Dermis blood vessel endothelial cell (primary cell): ENCODE results near the gene EEF1A2. TPM values are rescaled to one million over a fixed set of nuclear protein-coding genes. Genes with fewer than 3 reads are reported as not detected.

ENCODE experiments used
- DNase-seq: peaks from one replicate; pipeline ENCODE4 v3.0.0; 2010
- total RNA-seq: library from RNA; depleted of rRNA; stranded (reverse); fragments of >200 nt; gene quantifications from 2 replicates; pipeline ENCODE4 v1.2.3, GENCODE V29; 2014

Gene EEF1A2
- total RNA-seq, 1 donor from 2014 or later: 5.3 TPM

GRCh38 chr20:63466861-63467260 is 32.0 kb downstream of the EEF1A2 start:
- DNase-seq: no peak

DNA sequence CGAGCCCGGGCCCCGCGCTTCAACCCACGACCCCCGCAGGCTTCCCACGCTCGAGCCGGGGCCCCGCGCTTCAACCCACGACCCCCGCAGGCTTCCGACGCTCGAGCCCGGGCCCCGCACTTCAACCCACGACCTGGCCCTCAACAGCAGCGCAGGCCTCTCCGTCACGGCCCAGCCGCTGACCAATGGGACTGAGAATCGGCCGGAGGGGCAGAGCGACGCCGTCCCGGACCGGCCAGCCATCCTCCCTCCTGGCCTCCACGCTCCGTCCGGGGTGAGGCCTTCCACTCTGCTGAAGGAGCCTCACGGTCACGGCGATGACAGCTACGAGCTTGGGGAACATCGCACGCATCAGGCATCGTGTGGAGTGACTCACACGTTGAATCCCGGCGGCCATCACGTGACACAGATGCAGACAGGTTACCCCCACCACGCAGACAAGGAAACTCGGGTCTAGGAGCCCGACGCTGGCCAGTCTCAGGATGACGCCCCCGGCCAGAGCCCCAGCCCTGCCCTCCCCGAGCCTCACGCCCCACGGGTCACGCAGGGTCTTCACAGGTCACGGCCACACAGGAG is 32.5 kb downstream of the EEF1A2 start:
- DNase-seq: no peak

GRCh38 chr20:63465380-63466249 is 33.3 kb downstream of the EEF1A2 start:
- DNase-seq: no peak

GRCh38 chr20:63464289-63464635 is 34.6 kb downstream of the EEF1A2 start:
- no peak for DNase-seq

- DNase-seq: no peak
Measured at GRCh38 chr20:63463400-63464288, 35.2 kb downstream of the EEF1A2 start.

DNA sequence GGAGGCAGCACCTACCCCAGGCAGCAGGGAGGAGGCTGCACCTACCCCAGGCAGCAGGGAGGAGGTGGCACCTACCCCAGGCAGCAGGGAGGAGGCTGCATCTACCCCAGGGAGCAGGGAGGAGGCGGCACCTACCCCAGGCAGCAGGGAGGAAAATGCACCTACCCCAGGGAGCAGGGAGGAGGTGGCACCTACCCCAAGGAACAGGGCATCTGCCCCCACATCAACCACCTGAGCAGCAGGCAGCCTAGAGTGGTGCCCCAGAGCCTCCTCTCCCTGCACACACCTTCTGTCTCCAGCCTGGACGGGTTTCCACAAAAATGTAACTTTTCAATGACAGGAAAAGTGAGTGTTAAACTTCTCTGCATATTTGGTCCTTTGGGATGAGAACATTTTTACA is 36.6 kb downstream of the EEF1A2 start:
- no peak for DNase-seq

- DNase-seq: peak; percentile 19
Measured at GRCh38 chr20:63461104-63461763, 37.6 kb downstream of the EEF1A2 start.

DNA sequence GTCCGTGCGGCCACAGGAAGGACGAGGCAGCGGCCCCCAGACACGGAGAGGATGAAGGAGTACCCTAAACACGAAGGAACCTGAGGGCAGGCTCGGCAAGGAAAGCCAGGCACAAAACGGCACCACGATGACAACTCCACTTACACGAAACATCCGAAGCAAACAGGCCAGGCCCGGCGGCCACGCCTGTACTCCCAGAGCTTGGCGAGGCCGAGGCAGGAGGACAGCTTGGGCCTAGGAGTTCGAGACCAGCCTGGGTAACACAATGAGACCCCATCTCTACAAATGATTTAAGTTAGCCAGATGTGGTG is 39.9 kb downstream of the EEF1A2 start:
- no peak for DNase-seq

- no peak for DNase-seq
Measured at GRCh38 chr20:63458170-63459069, 40.5 kb downstream of the EEF1A2 start.

GRCh38 chr20:63457737-63458136 is 41.1 kb downstream of the EEF1A2 start:
- no peak for DNase-seq

DNA sequence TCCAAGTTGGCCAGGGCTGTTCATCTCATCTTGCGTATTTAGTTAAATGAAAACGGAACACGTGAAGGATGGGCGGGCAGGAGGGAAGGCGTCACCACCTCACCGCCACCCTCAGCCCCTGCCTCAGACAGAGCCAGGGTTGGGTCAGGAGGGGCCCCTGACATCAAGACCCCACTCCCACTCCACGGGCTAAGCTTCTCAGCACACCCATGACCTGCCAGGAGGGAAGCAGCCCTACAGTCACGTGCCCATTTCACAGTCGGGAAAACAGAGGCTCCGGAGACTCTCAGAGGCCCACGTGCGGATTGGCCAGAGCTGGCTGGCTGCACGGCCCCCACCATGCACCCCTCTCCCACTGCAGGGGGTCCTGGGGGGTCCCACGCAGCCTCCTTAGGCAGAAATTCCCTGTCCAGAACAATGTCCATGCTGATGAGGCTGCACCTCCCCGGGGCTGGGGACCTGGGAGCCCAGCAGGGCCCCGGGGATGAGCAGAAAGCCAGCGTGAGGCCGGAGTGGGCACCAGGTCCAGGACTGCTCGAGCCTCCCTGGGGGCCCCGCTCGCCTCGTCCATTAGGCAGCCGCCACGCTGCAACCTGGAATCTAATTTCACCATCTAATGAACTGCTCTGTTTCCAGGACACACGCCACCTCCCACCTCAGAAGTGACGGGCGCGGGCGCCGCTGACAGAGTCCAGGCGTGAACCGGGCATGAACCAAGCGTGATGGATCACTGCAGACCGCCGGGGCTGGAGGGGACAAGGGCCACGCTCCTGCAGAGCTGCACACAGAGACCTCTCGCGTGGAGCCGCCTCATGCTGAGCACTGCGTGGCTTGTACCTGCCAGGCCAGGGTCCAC is 42.2 kb downstream of the EEF1A2 start:
- DNase-seq: no peak

- no peak for DNase-seq
Measured at GRCh38 chr20:63455568-63455859, 43.4 kb downstream of the EEF1A2 start.

- no peak for DNase-seq
Measured at GRCh38 chr20:63454731-63455567, 43.9 kb downstream of the EEF1A2 start.

GRCh38 chr20:63452821-63453523 is 45.9 kb downstream of the EEF1A2 start:
- DNase-seq: peak; percentile 22

DNA sequence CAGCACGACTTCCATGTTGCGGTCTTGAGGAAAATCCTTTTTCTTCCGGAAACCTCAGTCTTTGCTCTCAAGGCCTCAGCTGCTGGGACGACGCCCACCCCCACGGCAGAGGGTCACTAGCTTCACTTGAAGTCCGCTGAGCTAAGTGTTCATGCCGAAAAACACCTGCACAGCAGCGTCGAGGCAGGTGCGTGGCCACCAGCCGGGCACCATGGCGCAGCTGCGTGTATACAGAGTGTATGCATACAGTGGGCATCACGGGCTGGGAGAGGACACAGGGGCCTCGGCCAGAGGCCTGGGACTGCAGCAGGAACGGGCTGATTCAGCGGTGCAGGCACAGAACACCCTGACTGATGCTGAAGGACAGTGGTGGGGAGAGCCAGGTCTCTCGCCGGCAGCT is 46.5 kb downstream of the EEF1A2 start:
- DNase-seq: no peak

DNA sequence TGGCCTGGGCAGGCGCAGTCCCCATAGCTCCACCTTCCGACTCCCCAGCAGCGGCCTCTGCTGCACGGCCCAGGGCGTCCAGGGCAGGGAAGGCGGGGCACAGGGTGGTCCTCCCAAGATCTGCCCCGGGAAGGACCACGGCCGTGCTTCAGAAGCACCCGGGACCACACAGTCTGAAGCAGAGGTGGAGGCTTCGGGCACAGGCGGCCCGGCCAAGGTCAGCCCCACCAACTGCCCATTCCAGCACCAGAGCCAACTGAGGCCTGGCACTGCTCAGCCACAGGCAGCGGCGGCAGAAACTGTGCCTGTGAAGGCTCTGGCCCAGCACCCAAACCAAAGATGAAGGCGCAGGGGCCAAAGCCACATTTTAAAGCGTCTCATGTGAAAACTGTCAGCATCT is 47.1 kb downstream of the EEF1A2 start:
- DNase-seq: no peak

DNA sequence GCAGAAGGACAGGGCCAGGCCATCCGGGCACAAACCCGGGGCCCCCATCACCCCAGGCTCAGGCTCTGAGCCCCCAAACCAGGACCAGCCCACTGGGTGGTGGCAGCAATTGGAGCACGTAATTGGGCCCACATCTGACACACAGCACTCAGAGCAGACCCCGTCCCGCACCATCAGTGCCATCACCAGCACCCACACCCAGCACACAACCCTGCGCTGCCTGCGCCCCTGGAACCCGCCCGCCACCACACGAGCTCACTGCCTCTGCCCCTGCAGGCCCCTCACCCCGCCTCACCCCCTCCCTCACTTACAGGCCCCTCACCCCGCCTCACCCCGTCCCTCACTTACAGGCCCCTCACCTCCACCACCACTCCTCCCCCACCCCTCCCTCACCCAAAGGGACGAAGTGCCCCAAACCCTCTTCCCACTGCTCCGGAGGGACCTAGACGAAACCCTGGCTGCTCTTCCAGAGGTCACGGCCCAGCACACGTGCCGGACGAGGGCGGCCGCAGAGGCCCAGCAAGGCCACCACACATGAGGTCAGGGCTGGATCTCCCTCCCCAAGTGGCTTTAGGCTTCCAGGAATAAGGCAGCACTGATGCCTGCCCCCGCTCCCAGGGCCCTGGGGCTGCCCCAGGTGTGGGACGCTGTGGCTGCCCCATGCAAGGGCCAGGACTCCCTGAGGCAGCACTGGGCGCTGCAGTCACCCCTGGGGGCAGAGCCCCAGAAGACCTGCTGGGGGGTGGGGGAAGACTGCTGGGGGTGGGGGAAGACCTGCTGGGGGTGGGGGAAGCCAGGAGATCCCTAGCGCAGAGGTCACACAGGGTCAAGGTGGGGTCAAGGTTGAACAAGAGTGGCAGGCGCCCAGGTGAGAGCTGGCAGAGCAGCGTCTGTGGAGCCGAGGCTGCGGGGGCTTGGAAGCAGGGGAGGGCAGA is 48.8 kb downstream of the EEF1A2 start:
- no peak for DNase-seq

GRCh38 chr20:63449025-63449424 is 49.9 kb downstream of the EEF1A2 start:
- no peak for DNase-seq
